MM.1S (cell line): ENCODE data around the gene TMOD3.

Experiments used
- DNase-seq: peaks from one replicate; pipeline ENCODE4 v3.0.0-alpha.2; 2015
- H2AFZ ChIP-seq: fragments of 300-600 bp; sonication (generic); 2 replicates; pipeline ENCODE4 v1.6.0; 2016; ENCODE audit warnings: antibody characterized with exemption, low read length
- H3F3A ChIP-seq: fragments of 300-600 bp; sonication (generic); 2 replicates; pipeline ENCODE4 v1.6.1; 2016; ENCODE audit warnings: mild to moderate bottlenecking, antibody characterized with exemption, low read length, moderate library complexity, mixed read lengths; ENCODE audit not compliant: insufficient read depth
- H3K27ac ChIP-seq: fragments of 300-600 bp; sonication (generic); 2 replicates; pipeline ENCODE4 v1.5.1; 2016; ENCODE audit warnings: mild to moderate bottlenecking, low read length
- H3K27me3 ChIP-seq: fragments of 300-600 bp; sonication (generic); replicated peaks from 2 replicates; pipeline ENCODE4 v1.6.0; 2016; ENCODE audit warnings: low read length; ENCODE audit not compliant: insufficient read depth
- H3K36me3 ChIP-seq: fragments of 300-600 bp; sonication (generic); replicated peaks from 2 replicates; pipeline ENCODE4 v1.6.1; 2016; ENCODE audit warnings: mild to moderate bottlenecking, low read length, mixed read lengths; ENCODE audit not compliant: insufficient read depth
- H3K4me1 ChIP-seq: fragments of 300-600 bp; sonication (generic); 2 replicates; pipeline ENCODE4 v1.6.1; 2016; ENCODE audit warnings: low read length, mixed read lengths
- H3K4me2 ChIP-seq: fragments of 300-600 bp; sonication (generic); 2 replicates; pipeline ENCODE4 v1.6.0; 2016; ENCODE audit warnings: low read depth, low read length
- H3K4me3 ChIP-seq: fragments of 300-600 bp; sonication (generic); 2 replicates; pipeline ENCODE4 v1.5.1; 2016; ENCODE audit warnings: low read length, mixed read lengths
- H3K79me2 ChIP-seq: fragments of 300-600 bp; sonication (generic); 2 replicates; pipeline ENCODE4 v1.6.1; 2016; ENCODE audit warnings: mixed run types, low read length, mixed read lengths
- H3K9ac ChIP-seq: fragments of 300-600 bp; sonication (generic); 2 replicates; pipeline ENCODE4 v1.6.1; 2016; ENCODE audit warnings: low read length, mixed read lengths
- H3K9me2 ChIP-seq: fragments of 300-600 bp; sonication (generic); replicated peaks from 2 replicates; pipeline ENCODE4 v1.6.1; 2016; ENCODE audit warnings: mild to moderate bottlenecking, low read length, mixed read lengths; ENCODE audit not compliant: insufficient read depth
- H3K9me3 ChIP-seq: fragments of 300-600 bp; sonication (generic); replicated peaks from 2 replicates; pipeline ENCODE4 v1.6.1; 2016; ENCODE audit warnings: mild to moderate bottlenecking, low read length, mixed read lengths; ENCODE audit not compliant: insufficient read depth
- H4K20me1 ChIP-seq: fragments of 300-600 bp; sonication (generic); 2 replicates; pipeline ENCODE4 v1.6.1; 2016; ENCODE audit warnings: mild to moderate bottlenecking, low read length, moderate library complexity, mixed read lengths; ENCODE audit not compliant: insufficient read depth
- EZH2 ChIP-seq: fragments of 300-600 bp; sonication (generic); optimal IDR thresholded peaks from 2 replicates; pipeline ENCODE3; 2017; ENCODE audit warnings: low read depth, mild to moderate bottlenecking, antibody characterized with exemption, low read length, mixed read lengths
- EZH2phosphoT487 ChIP-seq: fragments of 300-600 bp; sonication (generic); IDR thresholded peaks from 2 replicates; pipeline ENCODE4 v1.6.1; 2018; ENCODE audit warnings: antibody characterized with exemption, low read length
- TF ChIP-seq, protein P1 (sequence below): fragments of 300-600 bp; sonication (generic); IDR thresholded peaks from 2 replicates; pipeline ENCODE4 v1.5.1; 2016; ENCODE audit warnings: antibody characterized with exemption, low read length, mixed read lengths

TMOD3 gene

DNA sequence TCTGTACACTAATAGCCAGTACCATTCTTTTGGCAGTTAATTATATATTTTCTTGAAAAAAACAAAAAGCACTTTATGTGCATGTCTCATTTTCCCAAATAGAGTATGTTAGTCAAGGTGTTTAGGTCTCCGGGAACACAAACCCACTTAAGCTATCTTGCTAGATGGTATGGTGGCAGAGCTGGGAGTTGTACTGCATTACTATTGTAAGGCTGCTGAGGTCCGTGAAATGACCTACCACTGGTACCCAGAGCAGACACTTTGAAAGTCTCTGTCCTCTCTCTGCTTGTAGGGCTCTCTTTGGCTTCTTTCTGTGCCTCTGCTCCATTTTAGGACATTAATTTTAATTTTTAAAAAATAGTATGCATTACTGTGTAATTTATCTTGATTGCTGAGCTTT is 8.8 kb downstream of the TMOD3 start:
- no peaks in the 10 kb centered on the region for H3K27me3 ChIP-seq
- TF ChIP-seq, protein P1, sequence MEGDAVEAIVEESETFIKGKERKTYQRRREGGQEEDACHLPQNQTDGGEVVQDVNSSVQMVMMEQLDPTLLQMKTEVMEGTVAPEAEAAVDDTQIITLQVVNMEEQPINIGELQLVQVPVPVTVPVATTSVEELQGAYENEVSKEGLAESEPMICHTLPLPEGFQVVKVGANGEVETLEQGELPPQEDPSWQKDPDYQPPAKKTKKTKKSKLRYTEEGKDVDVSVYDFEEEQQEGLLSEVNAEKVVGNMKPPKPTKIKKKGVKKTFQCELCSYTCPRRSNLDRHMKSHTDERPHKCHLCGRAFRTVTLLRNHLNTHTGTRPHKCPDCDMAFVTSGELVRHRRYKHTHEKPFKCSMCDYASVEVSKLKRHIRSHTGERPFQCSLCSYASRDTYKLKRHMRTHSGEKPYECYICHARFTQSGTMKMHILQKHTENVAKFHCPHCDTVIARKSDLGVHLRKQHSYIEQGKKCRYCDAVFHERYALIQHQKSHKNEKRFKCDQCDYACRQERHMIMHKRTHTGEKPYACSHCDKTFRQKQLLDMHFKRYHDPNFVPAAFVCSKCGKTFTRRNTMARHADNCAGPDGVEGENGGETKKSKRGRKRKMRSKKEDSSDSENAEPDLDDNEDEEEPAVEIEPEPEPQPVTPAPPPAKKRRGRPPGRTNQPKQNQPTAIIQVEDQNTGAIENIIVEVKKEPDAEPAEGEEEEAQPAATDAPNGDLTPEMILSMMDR = no peak
- TF ChIP-seq EZH2phosphoT487 (no peak), EZH2 (no peak)
- peaks cover 4% of the 10 kb centered on the region; the same call in 1 of the 2 replicates for H4K20me1 ChIP-seq
- no peak overlapping the region for H3K4me2 ChIP-seq
- DNase-seq = no peak
- no peaks in the 10 kb centered on the region for H3K9me2 ChIP-seq
- H3K36me3 ChIP-seq = no peaks in the 10 kb centered on the region
- no peak overlapping the region for H3K27ac ChIP-seq
- H3K9me3 ChIP-seq = no peaks in the 10 kb centered on the region
- peaks cover 14% of the 10 kb centered on the region for H3K4me1 ChIP-seq
- peaks cover 99% of the 10 kb centered on the region for H3K79me2 ChIP-seq
- no peak overlapping the region for H2AFZ ChIP-seq
- H3K9ac ChIP-seq = no peak overlapping the region
- no peaks in the 10 kb centered on the region for H3F3A ChIP-seq
- no peak overlapping the region for H3K4me3 ChIP-seq

DNA sequence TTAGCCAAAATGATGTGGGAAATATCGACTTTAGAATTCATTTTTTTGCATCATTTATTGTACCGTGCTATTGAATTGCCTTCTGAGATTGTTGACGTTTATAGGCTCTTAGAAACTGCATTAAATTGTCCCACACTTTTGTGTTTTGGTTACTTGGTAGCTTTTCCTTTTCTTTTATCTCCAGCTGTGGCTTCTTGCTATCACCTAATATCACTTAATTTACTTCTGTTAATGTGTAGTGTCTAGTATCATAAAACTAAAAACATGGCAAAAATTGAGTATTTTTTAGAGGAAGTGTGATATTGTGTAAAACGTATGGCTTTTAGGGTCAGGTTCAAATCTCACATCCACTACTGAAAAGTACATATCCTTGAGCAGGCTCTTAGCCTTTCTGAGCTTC is 11.2 kb downstream of the TMOD3 start:
- H3K27ac ChIP-seq = no peak overlapping the region

DNA sequence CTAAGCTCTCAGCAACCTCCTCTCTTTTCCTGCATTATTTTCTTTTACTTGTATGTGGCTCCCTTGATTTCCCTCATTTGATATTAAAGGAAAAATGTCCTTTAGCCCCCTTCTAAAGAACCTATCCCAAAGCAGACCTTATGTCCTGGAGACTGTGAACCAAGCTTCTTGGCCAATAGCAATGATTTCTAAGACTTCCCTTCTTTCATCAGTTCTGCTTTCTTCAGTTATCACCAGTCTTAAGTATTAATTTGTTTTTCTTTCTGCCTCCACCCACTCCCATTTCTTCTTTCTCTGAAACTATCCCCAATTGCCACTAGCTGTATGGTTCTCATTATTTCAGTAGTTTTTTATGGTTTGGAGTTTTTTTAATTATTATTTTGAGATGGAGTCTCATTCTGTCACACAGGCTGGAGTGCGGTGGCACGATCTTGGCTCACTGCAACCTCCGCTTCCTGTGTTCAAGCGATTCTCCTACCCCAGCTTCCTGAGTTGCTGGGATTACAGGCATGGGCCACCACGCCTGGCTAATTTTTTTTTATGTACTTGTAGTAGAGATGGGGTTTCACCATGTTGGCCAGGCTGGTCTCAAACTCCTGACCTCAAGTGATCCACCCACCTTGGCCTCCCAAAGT is 12.1 kb downstream of the TMOD3 start:
- peaks cover 4% of the 10 kb centered on the region; the same call in 1 of the 2 replicates for H4K20me1 ChIP-seq
- H3K27ac ChIP-seq = no peak overlapping the region
- no peaks in the 10 kb centered on the region for H3K27me3 ChIP-seq
- no peaks in the 10 kb centered on the region for H3K9me2 ChIP-seq
- TF ChIP-seq EZH2 (no peak), EZH2phosphoT487 (no peak)
- TF ChIP-seq, protein P1 = no peak
- H3K4me3 ChIP-seq = no peak overlapping the region
- no peak for DNase-seq
- H3F3A ChIP-seq = no peaks in the 10 kb centered on the region
- H3K36me3 ChIP-seq = no peaks in the 10 kb centered on the region
- peaks cover 100% of the 10 kb centered on the region for H3K79me2 ChIP-seq
- H3K9ac ChIP-seq = no peak overlapping the region
- H3K9me3 ChIP-seq = no peaks in the 10 kb centered on the region
- no peak overlapping the region for H2AFZ ChIP-seq
- H3K4me1 ChIP-seq = peaks cover 18% of the 10 kb centered on the region
- H3K4me2 ChIP-seq = no peak overlapping the region

More for the DNA sequence above, 11.2 kb downstream of the TMOD3 start:
- peaks cover 4% of the 10 kb centered on the region; the same call in 1 of the 2 replicates for H4K20me1 ChIP-seq
- peaks cover 99% of the 10 kb centered on the region for H3K79me2 ChIP-seq
- H2AFZ ChIP-seq = no peak overlapping the region
- H3K9ac ChIP-seq = no peak overlapping the region
- no peaks in the 10 kb centered on the region for H3K9me3 ChIP-seq
- TF ChIP-seq EZH2phosphoT487 = no peak
- TF ChIP-seq EZH2 = no peak
- TF ChIP-seq, protein P1 = no peak
- no peak for DNase-seq
- no peaks in the 10 kb centered on the region for H3K9me2 ChIP-seq
- H3K4me3 ChIP-seq = no peak overlapping the region
- H3K4me1 ChIP-seq = peaks cover 18% of the 10 kb centered on the region
- no peak overlapping the region for H3K4me2 ChIP-seq
- no peaks in the 10 kb centered on the region for H3F3A ChIP-seq
- H3K36me3 ChIP-seq = no peaks in the 10 kb centered on the region
- no peaks in the 10 kb centered on the region for H3K27me3 ChIP-seq
